ENCODE data around the gene TPH1. TPM values are rescaled to one million over a fixed set of nuclear protein-coding genes. Genes with fewer than 3 reads are reported as not detected.
A peak's percentile ranks its signal among the peaks of the same experiment; 100 is the strongest.

The TPH1 gene
- polyA plus RNA-seq, 3 donors: 0.15 TPM; not detected in 2

- Histone ChIP-seq H3K9me3 (replicated peaks in 1 of 2; ENCODE audit: control insufficient read depth in 1 of 2, insufficient read depth in 1 of 2, low read length in 2 of 2) (no peaks in the 10 kb centered on the region), H2AFZ (ENCODE audit: insufficient read depth, low read depth, low read length, poor library complexity, severe bottlenecking) (peak overlapping the region; percentile 98), H3K27ac (ENCODE audit: low read depth in 1 of 2, low read length in 2 of 2) (peak overlapping the region in 1 of 2 donors; percentile 13), H3K4me1 (ENCODE audit: control insufficient read depth in 1 of 2, insufficient read depth in 2 of 2, low read length in 2 of 2) (peaks cover 13 to 19% of the 10 kb centered on the region in 2 donors), H3K79me2 (ENCODE audit: insufficient read depth, low read length) (no peaks in the 10 kb centered on the region), H3K27me3 (ENCODE audit: control insufficient read depth in 2 of 2, insufficient read depth in 2 of 2, low read length in 2 of 2) (peaks cover 10 to 11% of the 10 kb centered on the region in 2 donors), H3K4me2 (replicated peaks; ENCODE audit: extremely low read depth, low read length, poor library complexity, severe bottlenecking) (peak overlapping the region; percentile 90), H3K4me3 (replicated peaks in 1 of 3; ENCODE audit: low read depth in 2 of 3, low read length in 3 of 3) (peak overlapping the region; percentile 53 to 93 (median 89)), H3K9ac (ENCODE audit: insufficient read depth, low read length, poor library complexity, severe bottlenecking) (peak overlapping the region; percentile 75), H3K36me3 (replicated peaks in 1 of 2; ENCODE audit: control insufficient read depth in 1 of 2, insufficient read depth in 2 of 2, low read length in 2 of 2) (no peaks in the 10 kb centered on the region), H4K20me1 (ENCODE audit: insufficient read depth, low read length) (no peaks in the 10 kb centered on the region)
- peaks cover 0 to 4% of the 10 kb centered on the region in 2 donors for H3K36me3 Mint-ChIP-seq
- DNase-seq: peak in 1 of 3 donors; percentile 6
- intact Hi-C loops (cut with micrococcal nuclease): loop anchor here in 1 of 2 donors (10.0 kb wide), 1 partner anchor 92 kb away; the partner anchor contains the start of gene SAAL1
- H3K9me3 Mint-ChIP-seq: peaks cover 0 to 3% (median 0%) of the 10 kb centered on the region in 7 donors
- peaks cover 9 to 13% (median 12%) of the 10 kb centered on the region in 3 donors for H3K27me3 Mint-ChIP-seq (ENCODE audit: low read depth in 3 of 3)
- H3K4me1 Mint-ChIP-seq: peaks cover 15% of the 10 kb centered on the region
- peak overlapping the region in 4 of 7 donors; percentile 1 to 76 (median 61) for H3K27ac Mint-ChIP-seq
- WGBS (ENCODE audit: insufficient coverage): 19% methylated on average over 38 of the region's 46 CpGs
- no peak for TF ChIP-seq CTCF (IDR thresholded peaks at IDR 0.05)
- peak overlapping the region; percentile 93 to 100 for H3K4me3 Mint-ChIP-seq
These were observed 33.8 kb downstream of the TPH1 start for GRCh38 chr11:18012122-18012905.

GRCh38 chr11:18011633-18012032 lies 34.4 kb downstream of the TPH1 start:
- Histone ChIP-seq H3K9ac (ENCODE audit: insufficient read depth, low read length, poor library complexity, severe bottlenecking) (no peak overlapping the region), H3K36me3 (replicated peaks in 1 of 2; ENCODE audit: control insufficient read depth in 1 of 2, insufficient read depth in 2 of 2, low read length in 2 of 2) (peaks cover 0 to 3% of the 10 kb centered on the region in 2 donors), H4K20me1 (ENCODE audit: insufficient read depth, low read length) (no peaks in the 10 kb centered on the region), H3K4me3 (replicated peaks in 1 of 3; ENCODE audit: low read depth in 2 of 3, low read length in 3 of 3) (no peak overlapping the region), H3K9me3 (replicated peaks in 1 of 2; ENCODE audit: control insufficient read depth in 1 of 2, insufficient read depth in 1 of 2, low read length in 2 of 2) (no peaks in the 10 kb centered on the region), H3K4me2 (replicated peaks; ENCODE audit: extremely low read depth, low read length, poor library complexity, severe bottlenecking) (no peak overlapping the region), H3K27me3 (ENCODE audit: control insufficient read depth in 2 of 2, insufficient read depth in 2 of 2, low read length in 2 of 2) (peaks cover 10 to 11% of the 10 kb centered on the region in 2 donors), H3K79me2 (ENCODE audit: insufficient read depth, low read length) (no peaks in the 10 kb centered on the region), H3K27ac (ENCODE audit: low read depth in 1 of 2, low read length in 2 of 2) (no peak overlapping the region), H3K4me1 (ENCODE audit: control insufficient read depth in 1 of 2, insufficient read depth in 2 of 2, low read length in 2 of 2) (peaks cover 13 to 19% of the 10 kb centered on the region in 2 donors), H2AFZ (ENCODE audit: insufficient read depth, low read depth, low read length, poor library complexity, severe bottlenecking) (peak overlapping the region; percentile 98)
- H3K4me3 Mint-ChIP-seq: peak overlapping the region in 1 of 2 donors; percentile 100
- peaks cover 15% of the 10 kb centered on the region for H3K4me1 Mint-ChIP-seq
- intact Hi-C loops (cut with micrococcal nuclease): loop anchor here in 1 of 2 donors (10.0 kb wide), 1 partner anchor 93 kb away; the partner anchor contains the start of gene SAAL1
- no peak for DNase-seq
- peak overlapping the region in 1 of 7 donors; percentile 59 for H3K27ac Mint-ChIP-seq
- peaks cover 9 to 12% (median 11%) of the 10 kb centered on the region in 3 donors for H3K27me3 Mint-ChIP-seq (ENCODE audit: low read depth in 3 of 3)
- H3K9me3 Mint-ChIP-seq: peaks cover 0 to 3% (median 0%) of the 10 kb centered on the region in 7 donors
- peaks cover 1 to 6% of the 10 kb centered on the region in 2 donors for H3K36me3 Mint-ChIP-seq
- no peak for TF ChIP-seq CTCF (IDR thresholded peaks at IDR 0.05)
- 87% methylated on average over 5 of the region's 8 CpGs for WGBS (ENCODE audit: insufficient coverage)

Data from CD14-positive monocyte (primary cell).